H1 (cell line): ENCODE results near the gene LIMS1.
"Not testable (repeated sequence)": the region's sequence is repeated elsewhere in the genome, so short reads cannot be mapped to it uniquely, and the experiment has no call there.

Experiments
- EP300 ChIP-seq, 2 experiments: IDR thresholded peaks; 1 replicate in 1 of 2; 2 replicates in 1 of 2; pipeline ENCODE4 v1.6.1; 2011 to 2012; ENCODE audit warnings: low read depth in 2 of 2, low read length in 2 of 2, mild to moderate bottlenecking in 2 of 2, borderline replicate concordance in 1 of 2, inconsistent platforms in 1 of 2, moderate library complexity in 1 of 2
- KDM1A ChIP-seq: fragments of 200-600, 300-600 bp; sonication (generic); IDR thresholded peaks from 2 replicates; pipeline ENCODE4 v1.7.1; 2016; ENCODE audit warnings: mild to moderate bottlenecking, low read length, borderline replicate concordance
- POLR2A ChIP-seq, 2 experiments: IDR thresholded peaks; 1 replicate in 1 of 2; 2 replicates in 1 of 2; pipeline ENCODE4 v1.6.1; 2011; ENCODE audit warnings: low read depth in 2 of 2, low read length in 2 of 2, mild to moderate bottlenecking in 2 of 2; ENCODE audit errors: control extremely low read depth in 1 of 2
- POLR2AphosphoS5 ChIP-seq: IDR thresholded peaks from 2 replicates; pipeline ENCODE4 v1.6.1; 2011; ENCODE audit warnings: low read depth, low read length
- TEAD4 ChIP-seq: IDR thresholded peaks from 2 replicates; pipeline ENCODE4 v1.6.1; 2012; ENCODE audit warnings: low read depth, low read length, inconsistent platforms, mixed read lengths
- TF ChIP-seq, protein P1 (sequence below), 3 experiments: IDR thresholded peaks; 1 replicate in 2 of 3; 2 replicates in 1 of 3; pipeline versions ENCODE4 v1.5.1 to v1.6.1; 2011; ENCODE audit warnings: low read length in 3 of 3, mild to moderate bottlenecking in 3 of 3, inconsistent platforms in 2 of 3, low read depth in 1 of 3, moderate library complexity in 1 of 3; ENCODE audit not compliant: insufficient read depth in 1 of 3; ENCODE audit errors: control extremely low read depth in 1 of 3

DNA sequence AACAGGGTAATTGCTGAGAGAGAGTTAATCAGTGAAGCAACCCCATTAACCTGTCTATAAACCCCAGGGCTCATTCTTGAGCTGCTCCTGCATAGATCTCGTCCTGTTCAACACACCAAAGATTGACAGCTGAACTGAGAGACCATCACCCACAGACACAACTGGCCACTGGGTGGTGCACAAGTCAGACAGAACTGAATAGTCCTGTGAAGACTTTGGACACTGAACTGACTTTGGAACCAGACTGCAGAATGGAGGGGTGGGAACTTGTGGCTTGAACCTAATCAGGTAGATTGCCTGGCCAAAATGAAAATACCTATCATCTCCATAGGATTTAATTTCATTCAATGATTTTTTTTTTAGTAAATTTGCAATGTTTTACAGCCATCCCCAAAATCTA, 155.7 kb downstream of the LIMS1 start:
- TF ChIP-seq KDM1A; POLR2A (IDR thresholded peaks at IDR 0.05; ENCODE audit: control extremely low read depth in 1 of 2, low read depth in 2 of 2, low read length in 2 of 2); TEAD4; EP300 (IDR thresholded peaks at IDR 0.05; ENCODE audit: borderline replicate concordance in 1 of 2, low read depth in 2 of 2, low read length in 2 of 2); POLR2AphosphoS5: not testable (repeated sequence)
- TF ChIP-seq, protein P1, sequence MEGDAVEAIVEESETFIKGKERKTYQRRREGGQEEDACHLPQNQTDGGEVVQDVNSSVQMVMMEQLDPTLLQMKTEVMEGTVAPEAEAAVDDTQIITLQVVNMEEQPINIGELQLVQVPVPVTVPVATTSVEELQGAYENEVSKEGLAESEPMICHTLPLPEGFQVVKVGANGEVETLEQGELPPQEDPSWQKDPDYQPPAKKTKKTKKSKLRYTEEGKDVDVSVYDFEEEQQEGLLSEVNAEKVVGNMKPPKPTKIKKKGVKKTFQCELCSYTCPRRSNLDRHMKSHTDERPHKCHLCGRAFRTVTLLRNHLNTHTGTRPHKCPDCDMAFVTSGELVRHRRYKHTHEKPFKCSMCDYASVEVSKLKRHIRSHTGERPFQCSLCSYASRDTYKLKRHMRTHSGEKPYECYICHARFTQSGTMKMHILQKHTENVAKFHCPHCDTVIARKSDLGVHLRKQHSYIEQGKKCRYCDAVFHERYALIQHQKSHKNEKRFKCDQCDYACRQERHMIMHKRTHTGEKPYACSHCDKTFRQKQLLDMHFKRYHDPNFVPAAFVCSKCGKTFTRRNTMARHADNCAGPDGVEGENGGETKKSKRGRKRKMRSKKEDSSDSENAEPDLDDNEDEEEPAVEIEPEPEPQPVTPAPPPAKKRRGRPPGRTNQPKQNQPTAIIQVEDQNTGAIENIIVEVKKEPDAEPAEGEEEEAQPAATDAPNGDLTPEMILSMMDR (IDR thresholded peaks at IDR 0.05; ENCODE audit: control extremely low read depth in 1 of 3, insufficient read depth in 1 of 3, low read depth in 1 of 3, low read length in 3 of 3) = not testable (repeated sequence)
